ENCODE measurements around the gene INF2.
A peak's percentile ranks its signal among the peaks of the same experiment; 100 is the strongest.

INF2 gene

DNA sequence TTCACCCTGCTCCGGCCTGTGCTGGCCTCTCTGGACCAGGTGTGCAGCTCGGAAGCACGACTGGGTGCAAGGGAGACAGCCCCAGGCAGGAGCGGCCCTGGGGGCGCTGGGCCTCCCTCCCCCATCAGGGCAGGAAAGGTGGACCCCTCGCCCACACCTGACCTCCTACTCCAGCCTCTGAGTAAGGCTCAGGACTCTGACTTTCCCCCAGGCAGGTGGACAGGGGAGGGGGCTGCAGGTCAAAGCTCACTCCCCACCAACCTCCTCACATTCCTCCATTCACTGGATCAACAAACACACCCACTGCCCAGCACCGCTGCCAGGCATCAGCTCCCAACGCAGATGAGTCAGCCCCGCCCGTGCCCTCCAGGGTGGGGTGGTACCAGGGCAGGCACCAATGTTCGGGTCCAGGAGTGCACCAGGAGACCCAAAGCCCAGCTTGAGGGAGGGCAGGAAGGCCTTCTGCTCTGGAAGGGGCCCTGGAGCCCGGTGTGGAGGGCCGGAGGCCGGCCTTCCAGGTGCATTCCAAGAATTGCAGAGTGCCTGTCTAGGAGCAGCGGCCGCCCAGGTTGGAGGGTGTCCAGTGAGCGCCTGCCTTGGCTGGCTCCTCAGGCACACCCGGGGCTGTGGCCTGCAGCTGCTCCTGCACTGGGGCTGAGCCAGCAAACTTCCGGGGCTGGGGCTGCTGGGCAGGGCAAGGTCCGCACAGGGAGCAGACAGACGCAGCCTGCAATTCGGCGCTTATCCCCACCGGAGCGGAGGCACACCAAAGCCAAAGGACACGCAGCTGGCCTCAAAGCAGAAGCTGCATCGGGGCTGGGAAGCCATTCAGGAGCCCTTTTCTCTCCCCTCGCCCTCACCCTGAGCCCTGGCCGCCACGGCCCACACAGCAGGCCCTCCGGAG lies 1.6 kb upstream of the INF2 start:
- no peak overlapping the region for H3K9ac ChIP-seq (ENCODE audit: low read length)

GRCh38 chr14:104688505-104689108 lies 811 bp upstream of the INF2 start:
- Histone ChIP-seq H3K9ac (ENCODE audit: low read length) (no peak overlapping the region), H3K79me2 (ENCODE audit: insufficient read depth, low read length) (no peaks in the 10 kb centered on the region), H3K36me3 (ENCODE audit: insufficient read depth, low read length) (no peaks in the 10 kb centered on the region), H4K20me1 (ENCODE audit: insufficient read depth, low read length) (no peaks in the 10 kb centered on the region), H2AFZ (ENCODE audit: low read length) (no peak overlapping the region), H3K9me2 (ENCODE audit: low read depth, low read length) (no peaks in the 10 kb centered on the region), H3K4me1 (ENCODE audit: insufficient read depth, low read length, severe bottlenecking) (peaks cover 14% of the 10 kb centered on the region), H3K27ac (ENCODE audit: low read depth, low read length, poor library complexity, severe bottlenecking) (no peak overlapping the region), H3K27me3 (ENCODE audit: insufficient read depth, low read length) (peaks cover 10% of the 10 kb centered on the region; the same call in 1 of the 2 replicates), H3K4me3 (ENCODE audit: low read depth, low read length, poor library complexity, severe bottlenecking) (peak overlapping the region; percentile 47), H3F3A (ENCODE audit: insufficient read depth, low read length) (no peaks in the 10 kb centered on the region), H3K4me2 (ENCODE audit: low read length) (peak overlapping the region; percentile 56; the same call in 1 of the 2 replicates), H3K9me3 (ENCODE audit: low read length) (no peaks in the 10 kb centered on the region)
- no peak for TF ChIP-seq EZH2 (IDR thresholded peaks at IDR 0.05; ENCODE audit: borderline replicate concordance, low read length)
- TF ChIP-seq, protein P1, sequence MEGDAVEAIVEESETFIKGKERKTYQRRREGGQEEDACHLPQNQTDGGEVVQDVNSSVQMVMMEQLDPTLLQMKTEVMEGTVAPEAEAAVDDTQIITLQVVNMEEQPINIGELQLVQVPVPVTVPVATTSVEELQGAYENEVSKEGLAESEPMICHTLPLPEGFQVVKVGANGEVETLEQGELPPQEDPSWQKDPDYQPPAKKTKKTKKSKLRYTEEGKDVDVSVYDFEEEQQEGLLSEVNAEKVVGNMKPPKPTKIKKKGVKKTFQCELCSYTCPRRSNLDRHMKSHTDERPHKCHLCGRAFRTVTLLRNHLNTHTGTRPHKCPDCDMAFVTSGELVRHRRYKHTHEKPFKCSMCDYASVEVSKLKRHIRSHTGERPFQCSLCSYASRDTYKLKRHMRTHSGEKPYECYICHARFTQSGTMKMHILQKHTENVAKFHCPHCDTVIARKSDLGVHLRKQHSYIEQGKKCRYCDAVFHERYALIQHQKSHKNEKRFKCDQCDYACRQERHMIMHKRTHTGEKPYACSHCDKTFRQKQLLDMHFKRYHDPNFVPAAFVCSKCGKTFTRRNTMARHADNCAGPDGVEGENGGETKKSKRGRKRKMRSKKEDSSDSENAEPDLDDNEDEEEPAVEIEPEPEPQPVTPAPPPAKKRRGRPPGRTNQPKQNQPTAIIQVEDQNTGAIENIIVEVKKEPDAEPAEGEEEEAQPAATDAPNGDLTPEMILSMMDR (IDR thresholded peaks at IDR 0.05; ENCODE audit: low read length) = no peak

More for the DNA sequence above, 1.6 kb upstream of the INF2 start:
- H3K27ac ChIP-seq (ENCODE audit: low read depth, low read length, poor library complexity, severe bottlenecking) = no peak overlapping the region
- no peak overlapping the region for H3K4me3 ChIP-seq (ENCODE audit: low read depth, low read length, poor library complexity, severe bottlenecking)
- H3F3A ChIP-seq (ENCODE audit: insufficient read depth, low read length) = no peaks in the 10 kb centered on the region
- no peak overlapping the region for H2AFZ ChIP-seq (ENCODE audit: low read length)
- H3K36me3 ChIP-seq (ENCODE audit: insufficient read depth, low read length) = no peaks in the 10 kb centered on the region
- H3K4me1 ChIP-seq (ENCODE audit: insufficient read depth, low read length, severe bottlenecking) = peaks cover 14% of the 10 kb centered on the region
- no peaks in the 10 kb centered on the region for H3K9me2 ChIP-seq (ENCODE audit: low read depth, low read length)
- no peak for TF ChIP-seq EZH2 (IDR thresholded peaks at IDR 0.05; ENCODE audit: borderline replicate concordance, low read length)
- TF ChIP-seq, protein P1 (IDR thresholded peaks at IDR 0.05; ENCODE audit: low read length) = no peak
- H4K20me1 ChIP-seq (ENCODE audit: insufficient read depth, low read length) = no peaks in the 10 kb centered on the region
- H3K27me3 ChIP-seq (ENCODE audit: insufficient read depth, low read length) = peaks cover 10% of the 10 kb centered on the region; the same call in 1 of the 2 replicates
- H3K79me2 ChIP-seq (ENCODE audit: insufficient read depth, low read length) = no peaks in the 10 kb centered on the region
- H3K9me3 ChIP-seq (ENCODE audit: low read length) = no peaks in the 10 kb centered on the region
- H3K4me2 ChIP-seq (ENCODE audit: low read length) = no peak overlapping the region

GRCh38 chr14:104689881-104690711 lies 678 bp downstream of the INF2 start:
- H3K4me1 ChIP-seq (ENCODE audit: insufficient read depth, low read length, severe bottlenecking) = peaks cover 14% of the 10 kb centered on the region
- H3K27me3 ChIP-seq (ENCODE audit: insufficient read depth, low read length) = 0 out of 2 replicates have a peak, but pooled peaks cover 10% of the 10 kb centered on the region
- no peaks in the 10 kb centered on the region for H3K9me3 ChIP-seq (ENCODE audit: low read length)
- no peak overlapping the region for H3K27ac ChIP-seq (ENCODE audit: low read depth, low read length, poor library complexity, severe bottlenecking)
- no peaks in the 10 kb centered on the region for H3K79me2 ChIP-seq (ENCODE audit: insufficient read depth, low read length)
- TF ChIP-seq, protein P1 (IDR thresholded peaks at IDR 0.05; ENCODE audit: low read length) = no peak
- TF ChIP-seq EZH2 (IDR thresholded peaks at IDR 0.05; ENCODE audit: borderline replicate concordance, low read length) = no peak
- H2AFZ ChIP-seq (ENCODE audit: low read length) = no peak overlapping the region
- peak overlapping the region; percentile 92 for H3K4me2 ChIP-seq (ENCODE audit: low read length)
- H3K9me2 ChIP-seq (ENCODE audit: low read depth, low read length) = no peaks in the 10 kb centered on the region
- no peaks in the 10 kb centered on the region for H3F3A ChIP-seq (ENCODE audit: insufficient read depth, low read length)
- no peaks in the 10 kb centered on the region for H3K36me3 ChIP-seq (ENCODE audit: insufficient read depth, low read length)
- peak overlapping the region; percentile 69 for H3K4me3 ChIP-seq (ENCODE audit: low read depth, low read length, poor library complexity, severe bottlenecking)
- no peaks in the 10 kb centered on the region for H4K20me1 ChIP-seq (ENCODE audit: insufficient read depth, low read length)
- H3K9ac ChIP-seq (ENCODE audit: low read length) = peak overlapping the region; percentile 58
